ENCODE data around the gene DRGX.

- TF ChIP-seq CTCF (IDR thresholded peaks at IDR 0.05; ENCODE audit: poor library complexity) (no peak), EZH2 (IDR thresholded peaks at IDR 0.05; ENCODE audit: borderline replicate concordance) (no peak)
Observed at GRCh38 chr10:49361735-49362568, 33.9 kb downstream of the DRGX start.
